MM.1S (cell line): ENCODE data around the gene STAT6.

ENCODE experiments used
- DNase-seq: peaks from one replicate; pipeline ENCODE4 v3.0.0-alpha.2; 2015
- H2AFZ ChIP-seq: fragments of 300-600 bp; sonication (generic); 2 replicates; pipeline ENCODE4 v1.6.0; 2016; ENCODE audit warnings: antibody characterized with exemption, low read length
- H3F3A ChIP-seq: fragments of 300-600 bp; sonication (generic); 2 replicates; pipeline ENCODE4 v1.6.1; 2016; ENCODE audit warnings: mild to moderate bottlenecking, antibody characterized with exemption, low read length, moderate library complexity, mixed read lengths; ENCODE audit not compliant: insufficient read depth
- H3K27ac ChIP-seq: fragments of 300-600 bp; sonication (generic); 2 replicates; pipeline ENCODE4 v1.5.1; 2016; ENCODE audit warnings: mild to moderate bottlenecking, low read length
- H3K27me3 ChIP-seq: fragments of 300-600 bp; sonication (generic); replicated peaks from 2 replicates; pipeline ENCODE4 v1.6.0; 2016; ENCODE audit warnings: low read length; ENCODE audit not compliant: insufficient read depth
- H3K36me3 ChIP-seq: fragments of 300-600 bp; sonication (generic); replicated peaks from 2 replicates; pipeline ENCODE4 v1.6.1; 2016; ENCODE audit warnings: mild to moderate bottlenecking, low read length, mixed read lengths; ENCODE audit not compliant: insufficient read depth
- H3K4me1 ChIP-seq: fragments of 300-600 bp; sonication (generic); 2 replicates; pipeline ENCODE4 v1.6.1; 2016; ENCODE audit warnings: low read length, mixed read lengths
- H3K4me2 ChIP-seq: fragments of 300-600 bp; sonication (generic); 2 replicates; pipeline ENCODE4 v1.6.0; 2016; ENCODE audit warnings: low read depth, low read length
- H3K4me3 ChIP-seq: fragments of 300-600 bp; sonication (generic); 2 replicates; pipeline ENCODE4 v1.5.1; 2016; ENCODE audit warnings: low read length, mixed read lengths
- H3K79me2 ChIP-seq: fragments of 300-600 bp; sonication (generic); 2 replicates; pipeline ENCODE4 v1.6.1; 2016; ENCODE audit warnings: mixed run types, low read length, mixed read lengths
- H3K9ac ChIP-seq: fragments of 300-600 bp; sonication (generic); 2 replicates; pipeline ENCODE4 v1.6.1; 2016; ENCODE audit warnings: low read length, mixed read lengths
- H3K9me2 ChIP-seq: fragments of 300-600 bp; sonication (generic); replicated peaks from 2 replicates; pipeline ENCODE4 v1.6.1; 2016; ENCODE audit warnings: mild to moderate bottlenecking, low read length, mixed read lengths; ENCODE audit not compliant: insufficient read depth
- H3K9me3 ChIP-seq: fragments of 300-600 bp; sonication (generic); replicated peaks from 2 replicates; pipeline ENCODE4 v1.6.1; 2016; ENCODE audit warnings: mild to moderate bottlenecking, low read length, mixed read lengths; ENCODE audit not compliant: insufficient read depth
- H4K20me1 ChIP-seq: fragments of 300-600 bp; sonication (generic); 2 replicates; pipeline ENCODE4 v1.6.1; 2016; ENCODE audit warnings: mild to moderate bottlenecking, low read length, moderate library complexity, mixed read lengths; ENCODE audit not compliant: insufficient read depth
- CTCF ChIP-seq: fragments of 300-600 bp; sonication (generic); IDR thresholded peaks from 2 replicates; pipeline ENCODE4 v1.5.1; 2016; ENCODE audit warnings: antibody characterized with exemption, low read length, mixed read lengths
- EZH2 ChIP-seq: fragments of 300-600 bp; sonication (generic); optimal IDR thresholded peaks from 2 replicates; pipeline ENCODE3; 2017; ENCODE audit warnings: low read depth, mild to moderate bottlenecking, antibody characterized with exemption, low read length, mixed read lengths
- EZH2phosphoT487 ChIP-seq: fragments of 300-600 bp; sonication (generic); IDR thresholded peaks from 2 replicates; pipeline ENCODE4 v1.6.1; 2018; ENCODE audit warnings: antibody characterized with exemption, low read length

Gene STAT6

GRCh38 chr12:57063991-57064685 is 47.0 kb downstream of the STAT6 start:
- H3K9ac ChIP-seq = peak overlapping the region; percentile 32; the same call in 1 of the 2 replicates
- DNase-seq = peak; percentile 71
- H3K9me3 ChIP-seq = no peaks in the 10 kb centered on the region
- TF ChIP-seq EZH2 (no peak), CTCF (no peak), EZH2phosphoT487 (no peak)
- no peaks in the 10 kb centered on the region; the same call in 1 of the 2 replicates for H3K79me2 ChIP-seq
- H3K27ac ChIP-seq = peak overlapping the region; percentile 59
- H3K36me3 ChIP-seq = peaks cover 12% of the 10 kb centered on the region
- H2AFZ ChIP-seq = peak overlapping the region; percentile 12; the same call in 1 of the 2 replicates
- peak overlapping the region; percentile 49 for H3K4me3 ChIP-seq
- H3K4me1 ChIP-seq = peaks cover 10% of the 10 kb centered on the region
- no peaks in the 10 kb centered on the region for H3K9me2 ChIP-seq
- peak overlapping the region; percentile 67 for H3K4me2 ChIP-seq
- no peaks in the 10 kb centered on the region for H4K20me1 ChIP-seq
- H3K27me3 ChIP-seq = no peaks in the 10 kb centered on the region
- H3F3A ChIP-seq = peaks cover 27% of the 10 kb centered on the region

- peaks cover 12% of the 10 kb centered on the region for H3K36me3 ChIP-seq
- H3K9ac ChIP-seq = no peak overlapping the region
- H3K27me3 ChIP-seq = no peaks in the 10 kb centered on the region
- H3K9me3 ChIP-seq = no peaks in the 10 kb centered on the region
- H2AFZ ChIP-seq = no peak overlapping the region
- 0 out of 2 replicates have a peak, but pooled peaks cover 6% of the 10 kb centered on the region for H3F3A ChIP-seq
- no peak overlapping the region for H3K4me2 ChIP-seq
- H4K20me1 ChIP-seq = no peaks in the 10 kb centered on the region
- H3K9me2 ChIP-seq = no peaks in the 10 kb centered on the region
- no peak overlapping the region for H3K27ac ChIP-seq
- no peaks in the 10 kb centered on the region for H3K79me2 ChIP-seq
- no peak for DNase-seq
- H3K4me1 ChIP-seq = no peaks in the 10 kb centered on the region; the same call in 1 of the 2 replicates
- H3K4me3 ChIP-seq = no peak overlapping the region
- TF ChIP-seq EZH2 (no peak), EZH2phosphoT487 (no peak), CTCF (no peak)
These were observed 52.7 kb downstream of the STAT6 start for GRCh38 chr12:57058454-57058853.

GRCh38 chr12:57057067-57057751 is 54.0 kb downstream of the STAT6 start:
- no peak overlapping the region for H3K4me2 ChIP-seq
- H4K20me1 ChIP-seq = no peaks in the 10 kb centered on the region
- peaks cover 12% of the 10 kb centered on the region for H3K36me3 ChIP-seq
- H3K27ac ChIP-seq = no peak overlapping the region
- no peaks in the 10 kb centered on the region for H3K27me3 ChIP-seq
- no peaks in the 10 kb centered on the region for H3K9me3 ChIP-seq
- DNase-seq = no peak
- no peaks in the 10 kb centered on the region for H3F3A ChIP-seq
- no peak overlapping the region for H3K4me3 ChIP-seq
- no peak overlapping the region for H2AFZ ChIP-seq
- TF ChIP-seq CTCF (no peak), EZH2 (no peak), EZH2phosphoT487 (no peak)
- no peaks in the 10 kb centered on the region for H3K79me2 ChIP-seq
- H3K4me1 ChIP-seq = no peaks in the 10 kb centered on the region; the same call in 1 of the 2 replicates
- H3K9me2 ChIP-seq = no peaks in the 10 kb centered on the region
- no peak overlapping the region for H3K9ac ChIP-seq
